ENCODE results near the gene DNAH11. TPM values are rescaled to one million over a fixed set of nuclear protein-coding genes. Genes with fewer than 3 reads are reported as not detected.
A peak's percentile ranks its signal among the peaks of the same experiment; 100 is the strongest.

DNAH11 gene
- total and polyA plus RNA-seq, 2 donors (not counting 1 experiment from before 2014, with no cell fraction given), result 0.33 to 0.34 TPM

GRCh38 chr7:21828841-21829240 is 286.0 kb downstream of the DNAH11 start:
- H4K20me1 ChIP-seq (ENCODE audit: control insufficient read depth, extremely low read depth, insufficient read depth, low read length), result no peaks in the 10 kb centered on the region
- H3K79me2 ChIP-seq (ENCODE audit: control insufficient read depth, insufficient read depth, low read length), result no peaks in the 10 kb centered on the region
- no peak for TF ChIP-seq EZH2 (IDR thresholded peaks at IDR 0.05; ENCODE audit: low read length, missing control alignments)
- TF ChIP-seq, protein P1, sequence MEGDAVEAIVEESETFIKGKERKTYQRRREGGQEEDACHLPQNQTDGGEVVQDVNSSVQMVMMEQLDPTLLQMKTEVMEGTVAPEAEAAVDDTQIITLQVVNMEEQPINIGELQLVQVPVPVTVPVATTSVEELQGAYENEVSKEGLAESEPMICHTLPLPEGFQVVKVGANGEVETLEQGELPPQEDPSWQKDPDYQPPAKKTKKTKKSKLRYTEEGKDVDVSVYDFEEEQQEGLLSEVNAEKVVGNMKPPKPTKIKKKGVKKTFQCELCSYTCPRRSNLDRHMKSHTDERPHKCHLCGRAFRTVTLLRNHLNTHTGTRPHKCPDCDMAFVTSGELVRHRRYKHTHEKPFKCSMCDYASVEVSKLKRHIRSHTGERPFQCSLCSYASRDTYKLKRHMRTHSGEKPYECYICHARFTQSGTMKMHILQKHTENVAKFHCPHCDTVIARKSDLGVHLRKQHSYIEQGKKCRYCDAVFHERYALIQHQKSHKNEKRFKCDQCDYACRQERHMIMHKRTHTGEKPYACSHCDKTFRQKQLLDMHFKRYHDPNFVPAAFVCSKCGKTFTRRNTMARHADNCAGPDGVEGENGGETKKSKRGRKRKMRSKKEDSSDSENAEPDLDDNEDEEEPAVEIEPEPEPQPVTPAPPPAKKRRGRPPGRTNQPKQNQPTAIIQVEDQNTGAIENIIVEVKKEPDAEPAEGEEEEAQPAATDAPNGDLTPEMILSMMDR (conservative IDR thresholded peaks at IDR 0.05 in 1 of 2, IDR thresholded peaks at IDR 0.05 in 1 of 2; ENCODE audit: low read depth in 1 of 2, low read length in 2 of 2), result no peak
- H3K9me3 ChIP-seq (ENCODE audit: control insufficient read depth, insufficient read depth, low read depth, low read length), result no peaks in the 10 kb centered on the region
- H3K27ac ChIP-seq (ENCODE audit: insufficient read depth, low read length), result no peak overlapping the region
- H3K4me3 ChIP-seq (replicated peaks in 1 of 4; ENCODE audit: control extremely low read depth in 1 of 4, insufficient read depth in 1 of 4, low read depth in 3 of 4, low read length in 4 of 4), result no peak overlapping the region
- no peaks in the 10 kb centered on the region for H3K36me3 ChIP-seq (ENCODE audit: control insufficient read depth, insufficient read depth, low read length)
- no peaks in the 10 kb centered on the region for H3K4me1 ChIP-seq (ENCODE audit: control insufficient read depth, extremely low read depth, insufficient read depth, low read length)
- DNase-seq (ENCODE audit: low read depth in 2 of 2), result no peak
- H3K27me3 ChIP-seq (ENCODE audit: control insufficient read depth, insufficient read depth, low read length), result no peaks in the 10 kb centered on the region
- H3K4me2 ChIP-seq (ENCODE audit: extremely low read depth, insufficient read depth, low read length), result no peak overlapping the region
- H2AFZ ChIP-seq (ENCODE audit: low read length), result no peak overlapping the region
- H3K9ac ChIP-seq (ENCODE audit: insufficient read depth, low read length), result no peak overlapping the region

DNA sequence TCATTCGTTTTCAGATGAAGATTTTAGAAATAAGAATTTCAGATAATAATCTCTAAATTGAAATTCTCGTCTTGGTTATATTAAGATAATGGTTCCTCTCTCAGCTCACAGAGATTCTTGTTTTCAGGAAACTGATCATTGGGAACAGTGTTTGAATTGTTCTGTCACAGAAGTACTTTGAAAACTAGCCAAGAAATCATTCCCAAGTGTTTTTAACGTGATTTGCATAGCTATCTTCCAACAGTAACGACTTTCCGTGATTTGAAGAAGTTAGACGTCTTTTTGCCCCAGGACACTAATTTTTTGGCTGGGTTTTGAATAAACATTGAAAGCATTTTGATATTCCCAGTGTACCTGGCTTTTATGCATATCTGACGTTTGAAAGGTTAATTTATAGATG is 286.9 kb downstream of the DNAH11 start:
- no peaks in the 10 kb centered on the region for H3K79me2 ChIP-seq (ENCODE audit: control insufficient read depth, insufficient read depth, low read length)
- H2AFZ ChIP-seq (ENCODE audit: low read length), result no peak overlapping the region
- H3K4me1 ChIP-seq (ENCODE audit: control insufficient read depth, extremely low read depth, insufficient read depth, low read length), result no peaks in the 10 kb centered on the region
- H3K4me2 ChIP-seq (ENCODE audit: extremely low read depth, insufficient read depth, low read length), result no peak overlapping the region
- TF ChIP-seq, protein P1 (conservative IDR thresholded peaks at IDR 0.05 in 1 of 2, IDR thresholded peaks at IDR 0.05 in 1 of 2; ENCODE audit: low read depth in 1 of 2, low read length in 2 of 2), result no peak
- no peak for TF ChIP-seq EZH2 (IDR thresholded peaks at IDR 0.05; ENCODE audit: low read length, missing control alignments)
- no peaks in the 10 kb centered on the region for H3K36me3 ChIP-seq (ENCODE audit: control insufficient read depth, insufficient read depth, low read length)
- H3K9ac ChIP-seq (ENCODE audit: insufficient read depth, low read length), result no peak overlapping the region
- no peak for DNase-seq (ENCODE audit: low read depth in 2 of 2)
- H3K27me3 ChIP-seq (ENCODE audit: control insufficient read depth, insufficient read depth, low read length), result no peaks in the 10 kb centered on the region
- H3K27ac ChIP-seq (ENCODE audit: insufficient read depth, low read length), result no peak overlapping the region
- no peaks in the 10 kb centered on the region for H4K20me1 ChIP-seq (ENCODE audit: control insufficient read depth, extremely low read depth, insufficient read depth, low read length)
- no peaks in the 10 kb centered on the region for H3K9me3 ChIP-seq (ENCODE audit: control insufficient read depth, insufficient read depth, low read depth, low read length)
- H3K4me3 ChIP-seq (replicated peaks in 1 of 4; ENCODE audit: control extremely low read depth in 1 of 4, insufficient read depth in 1 of 4, low read depth in 3 of 4, low read length in 4 of 4), result no peak overlapping the region

GRCh38 chr7:21844742-21845141 is 301.9 kb downstream of the DNAH11 start:
- H4K20me1 ChIP-seq (ENCODE audit: control insufficient read depth, extremely low read depth, insufficient read depth, low read length), result no peaks in the 10 kb centered on the region
- no peak overlapping the region for H3K4me3 ChIP-seq (replicated peaks in 1 of 4; ENCODE audit: control extremely low read depth in 1 of 4, insufficient read depth in 1 of 4, low read depth in 3 of 4, low read length in 4 of 4)
- TF ChIP-seq, protein P1 (conservative IDR thresholded peaks at IDR 0.05 in 1 of 2, IDR thresholded peaks at IDR 0.05 in 1 of 2; ENCODE audit: low read depth in 1 of 2, low read length in 2 of 2), result no peak
- no peak for TF ChIP-seq EZH2 (IDR thresholded peaks at IDR 0.05; ENCODE audit: low read length, missing control alignments)
- H3K36me3 ChIP-seq (ENCODE audit: control insufficient read depth, insufficient read depth, low read length), result no peaks in the 10 kb centered on the region
- H3K79me2 ChIP-seq (ENCODE audit: control insufficient read depth, insufficient read depth, low read length), result no peaks in the 10 kb centered on the region
- H3K4me1 ChIP-seq (ENCODE audit: control insufficient read depth, extremely low read depth, insufficient read depth, low read length), result no peaks in the 10 kb centered on the region
- H2AFZ ChIP-seq (ENCODE audit: low read length), result no peak overlapping the region
- peak; percentile 1 to 16 for DNase-seq (ENCODE audit: low read depth in 2 of 2)
- H3K27ac ChIP-seq (ENCODE audit: insufficient read depth, low read length), result no peak overlapping the region
- no peak overlapping the region for H3K9ac ChIP-seq (ENCODE audit: insufficient read depth, low read length)
- H3K9me3 ChIP-seq (ENCODE audit: control insufficient read depth, insufficient read depth, low read depth, low read length), result no peaks in the 10 kb centered on the region
- H3K4me2 ChIP-seq (ENCODE audit: extremely low read depth, insufficient read depth, low read length), result no peak overlapping the region
- H3K27me3 ChIP-seq (ENCODE audit: control insufficient read depth, insufficient read depth, low read length), result no peaks in the 10 kb centered on the region

Data from fibroblast of lung (primary cell).